ENCODE measurements around the gene GREB1L. TPM values are rescaled to one million over a fixed set of nuclear protein-coding genes. Genes with fewer than 3 reads are reported as not detected.

GREB1L gene
- total and polyA plus RNA-seq, 9 of the 15 experiments (the other 6 are each of a cell fraction or from before 2014, with no cell fraction given), result 0.03 TPM; not detected in 8

Small RNAs within 50 kb of the gene (small RNA-seq; reads per million reads assigned to genes)
- not detected for gene RF00603

Other genes with a start within 250 kb of the GREB1L start
- gene ROCK1, start 130.4 kb upstream of the GREB1L start, total RNA-seq (2014; rRNA removed), result 11.3 and 11.9 TPM in 2 replicates
- 28.6 and 30.3 TPM in 2 replicates for gene ROCK1, start 130.4 kb upstream of the GREB1L start, total RNA-seq (2014; rRNA removed; fragmentation: Illumina TruSeq; extraction: Trizol)
- gene ROCK1, start 130.4 kb upstream of the GREB1L start, total RNA-seq (2015; rRNA removed; fragmentation: Illumina TruSeq; extraction: Trizol), result 22.8 and 23.6 TPM in 2 replicates
- gene ROCK1, start 130.4 kb upstream of the GREB1L start, total RNA-seq (2021), result 20.8 and 22.0 TPM in 2 replicates
- 14.4 and 17.7 TPM in 2 replicates for gene ROCK1, start 130.4 kb upstream of the GREB1L start, polyA plus RNA-seq (2011; rRNA removed)
- 19.9 and 24.0 TPM in 2 replicates for gene ROCK1, start 130.4 kb upstream of the GREB1L start, polyA plus RNA-seq (2014; fragmentation: Illumina TruSeq; extraction: Trizol)
- gene ROCK1, start 130.4 kb upstream of the GREB1L start, polyA plus RNA-seq (2014; fragmentation: Nextera tagmentation; extraction: Ambion mirVana), result 1 to 10 TPM; 7.4 to 8.9 TPM
- gene ROCK1, start 130.4 kb upstream of the GREB1L start, polyA plus RNA-seq (2014; rRNA removed), result 8.7 and 16.7 TPM in 2 replicates